ENCODE data around the gene MTMR2.

The MTMR2 gene

GRCh38 chr11:95918056-95918455, 5.9 kb downstream of the MTMR2 start:
- no peak for DNase-seq (ENCODE audit: low read depth in 2 of 2)

- no peak for DNase-seq (ENCODE audit: low read depth in 2 of 2)
Observed at GRCh38 chr11:95917193-95918036, 6.5 kb downstream of the MTMR2 start.

- no peak for DNase-seq (ENCODE audit: low read depth in 2 of 2)
Observed at GRCh38 chr11:95916049-95916448, 7.9 kb downstream of the MTMR2 start.

- no peak for DNase-seq (ENCODE audit: low read depth in 2 of 2)
Observed at GRCh38 chr11:95915051-95915450, 8.9 kb downstream of the MTMR2 start.

- DNase-seq (ENCODE audit: low read depth in 2 of 2) = no peak
Observed at GRCh38 chr11:95913830-95914615, 9.9 kb downstream of the MTMR2 start.

- peak in 1 of 2 experiments; percentile 32 for DNase-seq (ENCODE audit: low read depth in 2 of 2)
Observed at GRCh38 chr11:95912902-95913560, 10.9 kb downstream of the MTMR2 start.

- no peak for DNase-seq (ENCODE audit: low read depth in 2 of 2)
Observed at GRCh38 chr11:95911369-95911759, 12.5 kb downstream of the MTMR2 start.

GRCh38 chr11:95910638-95911368, 13.1 kb downstream of the MTMR2 start:
- DNase-seq (ENCODE audit: low read depth in 2 of 2) = no peak

- DNase-seq (ENCODE audit: low read depth in 2 of 2) = no peak
Observed at GRCh38 chr11:95908826-95909225, 15.1 kb downstream of the MTMR2 start.

GRCh38 chr11:95907476-95907875, 16.4 kb downstream of the MTMR2 start:
- no peak for DNase-seq (ENCODE audit: low read depth in 2 of 2)

GRCh38 chr11:95904009-95904650, 19.8 kb downstream of the MTMR2 start:
- no peak for DNase-seq (ENCODE audit: low read depth in 2 of 2)

GRCh38 chr11:95898782-95899181, 25.1 kb downstream of the MTMR2 start:
- DNase-seq (ENCODE audit: low read depth in 2 of 2) = no peak

GRCh38 chr11:95897731-95898130, 26.2 kb downstream of the MTMR2 start:
- no peak for DNase-seq (ENCODE audit: low read depth in 2 of 2)

- no peak for DNase-seq (ENCODE audit: low read depth in 2 of 2)
Observed at GRCh38 chr11:95895815-95896214, 28.1 kb downstream of the MTMR2 start.

- no peak for DNase-seq (ENCODE audit: low read depth in 2 of 2)
Observed at GRCh38 chr11:95892892-95893570, 30.9 kb downstream of the MTMR2 start.

- DNase-seq (ENCODE audit: low read depth in 2 of 2) = no peak
Observed at GRCh38 chr11:95892492-95892891, 31.4 kb downstream of the MTMR2 start.

GRCh38 chr11:95891423-95892170, 32.3 kb downstream of the MTMR2 start:
- DNase-seq (ENCODE audit: low read depth in 2 of 2) = no peak

GRCh38 chr11:95888852-95889251, 35.1 kb downstream of the MTMR2 start:
- no peak for DNase-seq (ENCODE audit: low read depth in 2 of 2)

- DNase-seq (ENCODE audit: low read depth in 2 of 2) = no peak
Observed at GRCh38 chr11:95888439-95888838, 35.5 kb downstream of the MTMR2 start.

GRCh38 chr11:95886462-95886861, 37.4 kb downstream of the MTMR2 start:
- DNase-seq (ENCODE audit: low read depth in 2 of 2) = no peak
